NCI-H748 (cell line): ENCODE measurements around the gene MRGPRG.

Experiments
- DNase-seq: peaks from one replicate; lab custom pipeline; 2025; ENCODE audit not compliant: unreplicated experiment; lab: John Stamatoyannopoulos, UW

Gene MRGPRG

GRCh38 chr11:3207526-3208189, 11.0 kb downstream of the MRGPRG start:
- no peak for DNase-seq

GRCh38 chr11:3206922-3207204, 11.8 kb downstream of the MRGPRG start:
- DNase-seq, result no peak

- DNase-seq, result no peak
Observed at GRCh38 chr11:3206156-3206921, 12.3 kb downstream of the MRGPRG start.

DNA sequence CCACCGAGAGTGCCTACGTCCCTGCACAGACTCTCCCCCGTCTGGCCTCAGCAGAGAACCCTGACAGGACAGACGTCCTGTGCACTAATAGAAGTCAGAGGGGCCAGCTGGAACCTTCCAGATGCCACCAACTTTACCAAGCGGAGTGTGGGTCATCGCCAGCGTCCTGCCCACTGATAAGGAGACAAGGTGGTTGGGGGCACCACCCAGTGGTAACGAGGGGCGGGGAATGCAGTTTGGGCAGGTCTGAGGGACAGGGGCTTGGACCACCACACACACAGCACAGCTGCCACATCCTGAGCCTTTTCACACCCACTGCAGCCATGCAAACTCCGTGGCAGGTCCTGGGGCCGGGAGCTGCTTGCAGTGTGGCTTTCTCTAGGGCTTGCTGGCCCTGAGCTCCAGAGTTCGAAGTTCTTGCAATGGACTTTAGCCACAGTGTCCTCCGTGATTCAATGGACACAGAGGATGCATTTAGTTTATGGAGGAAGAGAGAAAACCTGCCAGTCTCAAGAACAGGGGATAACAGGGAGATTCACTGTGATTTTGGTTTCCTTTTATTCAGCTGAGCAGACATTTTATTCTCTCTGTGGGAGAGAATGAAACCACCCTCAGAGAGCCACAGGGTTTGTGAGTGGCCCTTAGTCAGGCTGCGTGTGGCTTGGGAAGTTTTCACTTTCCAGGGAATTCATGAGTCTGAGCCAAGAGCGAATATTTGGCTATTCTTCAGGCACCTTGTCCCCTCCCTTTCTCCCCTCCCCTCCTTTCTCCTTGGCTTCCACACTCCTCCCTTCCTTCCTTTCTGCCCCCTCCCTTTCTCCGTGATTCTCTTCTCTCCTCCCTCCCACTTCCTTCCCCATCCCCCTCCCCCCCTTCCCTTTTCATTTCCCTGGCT, 13.1 kb downstream of the MRGPRG start:
- DNase-seq, result no peak

- no peak for DNase-seq
Observed at GRCh38 chr11:3204141-3205015, 14.2 kb downstream of the MRGPRG start.

- DNase-seq, result peak; percentile 78
Observed at GRCh38 chr11:3203221-3204043, 15.2 kb downstream of the MRGPRG start.

DNA sequence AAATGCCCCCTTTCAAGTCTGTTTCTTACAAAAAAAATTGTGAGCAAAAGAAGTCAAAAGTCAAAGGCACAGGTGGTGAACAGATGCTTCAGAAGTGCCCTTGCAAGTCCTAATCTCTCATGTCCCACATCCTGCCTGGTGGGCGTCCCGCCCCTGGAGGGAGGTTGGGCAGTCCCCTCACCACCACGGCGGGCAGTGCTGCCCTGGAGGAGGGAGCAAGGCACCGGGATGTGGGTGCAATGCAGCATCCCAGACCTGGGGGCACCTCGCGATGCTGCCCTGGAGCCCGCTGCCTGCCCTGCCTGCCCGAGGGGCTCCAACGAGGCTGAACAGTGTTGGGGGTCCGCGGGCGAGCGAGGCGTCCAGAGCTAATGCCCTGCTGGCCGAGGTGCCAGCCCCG, 15.9 kb downstream of the MRGPRG start:
- DNase-seq, result no peak

DNA sequence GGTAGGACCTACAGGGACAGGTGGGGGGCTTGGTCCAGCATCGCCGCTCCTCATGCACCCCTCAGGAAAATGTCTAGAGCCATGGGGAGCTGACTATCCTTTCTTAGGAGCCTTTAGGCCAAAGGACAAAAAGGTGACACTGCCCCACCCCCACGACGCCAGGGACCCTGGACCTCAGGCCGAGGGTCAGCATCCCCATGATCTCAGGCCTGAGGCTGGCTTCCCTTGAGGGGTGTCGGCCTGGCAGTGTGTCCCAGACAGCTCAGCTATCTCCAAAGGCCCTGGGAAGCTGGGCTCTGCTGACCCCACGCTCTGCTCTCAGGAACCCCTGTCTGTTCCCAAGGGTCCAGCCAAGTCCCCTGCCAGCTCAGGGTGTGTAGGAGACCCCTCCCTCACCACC, 16.3 kb downstream of the MRGPRG start:
- DNase-seq, result no peak

- DNase-seq, result no peak
Observed at GRCh38 chr11:3201677-3202181, 16.9 kb downstream of the MRGPRG start.

DNA sequence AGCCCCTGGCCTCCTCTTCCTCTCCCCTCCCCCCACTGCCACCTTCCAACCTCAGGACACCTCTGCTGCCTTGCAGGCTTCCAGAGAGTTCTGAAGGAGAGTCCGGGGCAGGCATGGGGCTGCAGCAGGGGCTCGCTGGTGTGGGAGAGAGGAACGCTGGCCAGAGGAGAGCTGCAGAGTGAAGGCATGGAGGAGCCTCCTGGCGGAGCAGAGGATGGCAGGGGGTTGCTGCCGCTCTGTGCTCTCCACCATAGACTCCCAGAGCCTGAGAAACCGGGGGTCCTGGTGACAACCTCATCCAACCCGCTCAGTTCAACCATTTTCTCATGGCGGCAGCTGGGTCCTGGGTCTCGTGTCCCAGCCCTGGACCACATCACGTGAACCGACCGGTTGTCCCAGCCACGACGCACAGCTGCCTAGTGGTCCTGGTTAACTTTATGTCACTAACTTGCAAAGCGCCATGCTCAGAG, 17.5 kb downstream of the MRGPRG start:
- DNase-seq, result no peak

GRCh38 chr11:3200388-3201111, 18.1 kb downstream of the MRGPRG start:
- no peak for DNase-seq

DNA sequence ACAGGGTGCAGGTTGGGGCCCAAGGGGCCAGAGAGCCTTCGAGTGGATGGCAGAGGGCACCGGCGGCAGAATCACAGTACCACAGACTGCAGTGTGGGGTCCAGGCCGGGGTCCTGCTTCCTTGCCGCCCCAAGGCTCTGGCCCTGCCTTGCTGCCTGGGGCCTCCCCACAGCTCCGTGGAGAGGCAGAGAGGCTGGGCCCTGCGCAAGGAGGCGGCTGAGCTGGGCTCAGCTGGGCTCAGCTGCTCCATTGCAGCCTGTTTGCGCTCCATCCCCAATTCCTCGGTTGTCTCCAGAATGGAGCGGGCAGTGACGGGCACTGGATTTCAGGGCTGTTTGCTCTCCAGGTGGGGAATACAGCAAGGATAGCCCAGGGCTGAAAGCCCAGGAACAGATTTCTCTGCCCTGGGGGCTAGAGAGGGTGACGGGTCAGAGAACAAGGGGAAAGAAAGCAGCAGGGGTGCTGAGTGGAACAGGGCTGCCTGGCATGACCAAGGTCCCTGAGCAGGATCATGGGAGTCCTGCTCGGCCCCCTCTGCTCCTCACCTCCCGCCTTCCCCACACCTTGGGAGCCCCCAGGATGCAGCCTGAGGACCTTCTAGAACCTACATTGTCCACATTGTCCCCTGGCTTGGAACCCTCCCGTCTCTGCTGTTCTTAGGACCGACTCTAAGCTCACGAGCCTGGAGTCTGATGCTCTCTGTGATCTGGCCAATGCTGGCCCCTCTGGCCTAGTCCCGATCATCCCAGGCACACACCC, 18.9 kb downstream of the MRGPRG start:
- DNase-seq, result no peak

GRCh38 chr11:3198815-3199214, 19.8 kb downstream of the MRGPRG start:
- DNase-seq, result no peak

DNA sequence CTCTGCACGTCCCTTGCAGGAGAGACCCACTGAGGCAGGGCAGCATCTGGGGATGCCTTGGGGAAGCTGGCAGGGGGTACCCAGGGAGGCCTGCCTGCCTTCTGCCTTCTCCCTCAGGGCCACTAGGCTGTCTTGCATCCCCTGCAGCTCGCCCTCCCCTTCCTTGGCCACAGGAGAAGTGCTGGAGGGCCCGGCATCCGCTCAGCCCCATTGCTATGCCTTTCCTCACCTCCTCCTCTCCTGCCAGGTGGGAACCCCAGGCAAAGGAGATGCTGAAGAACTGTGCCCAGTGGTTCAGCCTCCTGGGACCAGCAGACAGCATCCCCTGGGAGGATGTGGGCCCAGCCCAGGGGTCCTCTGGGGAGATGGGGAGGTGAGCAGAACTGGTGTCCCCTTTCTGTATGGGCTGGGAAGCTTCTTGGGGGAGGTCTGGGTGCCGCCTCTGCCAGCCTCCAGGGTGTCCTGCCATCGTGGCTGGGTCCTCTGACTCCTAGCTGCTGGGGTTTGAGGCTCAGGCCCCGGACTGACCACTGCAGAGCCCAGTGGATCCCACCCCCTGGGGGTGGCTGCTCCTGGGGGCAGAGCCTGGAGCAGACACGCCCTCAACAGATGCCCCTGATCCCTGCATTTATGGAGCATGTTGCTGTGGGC, 20.6 kb downstream of the MRGPRG start:
- no peak for DNase-seq

DNA sequence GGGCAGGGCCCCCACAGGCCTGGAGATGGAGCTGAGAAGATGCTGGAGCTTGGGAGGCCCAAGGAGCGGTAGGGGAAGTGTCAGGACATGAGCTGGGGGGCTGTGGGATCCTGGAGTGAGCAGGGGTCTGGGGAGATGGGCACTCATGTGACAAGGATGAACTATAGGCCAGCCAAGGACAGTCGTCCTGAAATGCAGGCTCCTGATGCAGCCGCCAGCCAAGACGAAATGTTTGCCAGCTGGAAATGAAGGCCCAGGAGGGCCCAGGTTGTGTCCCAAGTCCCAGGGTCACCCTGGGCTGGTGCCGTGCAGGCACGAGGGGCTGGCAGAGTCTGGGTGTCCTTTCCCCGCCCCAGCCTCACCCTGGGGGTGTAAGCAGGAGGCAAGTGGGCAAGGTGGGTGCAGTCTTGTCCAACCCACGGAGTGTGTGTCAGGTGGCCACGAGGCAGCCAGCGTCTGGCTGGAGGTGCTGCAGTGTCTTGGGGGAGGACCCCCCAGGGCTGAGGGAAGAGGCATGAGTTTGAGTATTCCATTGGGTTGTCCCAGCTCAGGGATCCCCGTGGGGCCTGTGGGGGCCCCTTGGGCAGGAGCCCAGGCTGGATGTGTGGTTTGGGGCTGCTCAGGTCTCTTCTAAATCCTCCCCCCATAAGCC, 21.4 kb downstream of the MRGPRG start:
- DNase-seq, result no peak

DNA sequence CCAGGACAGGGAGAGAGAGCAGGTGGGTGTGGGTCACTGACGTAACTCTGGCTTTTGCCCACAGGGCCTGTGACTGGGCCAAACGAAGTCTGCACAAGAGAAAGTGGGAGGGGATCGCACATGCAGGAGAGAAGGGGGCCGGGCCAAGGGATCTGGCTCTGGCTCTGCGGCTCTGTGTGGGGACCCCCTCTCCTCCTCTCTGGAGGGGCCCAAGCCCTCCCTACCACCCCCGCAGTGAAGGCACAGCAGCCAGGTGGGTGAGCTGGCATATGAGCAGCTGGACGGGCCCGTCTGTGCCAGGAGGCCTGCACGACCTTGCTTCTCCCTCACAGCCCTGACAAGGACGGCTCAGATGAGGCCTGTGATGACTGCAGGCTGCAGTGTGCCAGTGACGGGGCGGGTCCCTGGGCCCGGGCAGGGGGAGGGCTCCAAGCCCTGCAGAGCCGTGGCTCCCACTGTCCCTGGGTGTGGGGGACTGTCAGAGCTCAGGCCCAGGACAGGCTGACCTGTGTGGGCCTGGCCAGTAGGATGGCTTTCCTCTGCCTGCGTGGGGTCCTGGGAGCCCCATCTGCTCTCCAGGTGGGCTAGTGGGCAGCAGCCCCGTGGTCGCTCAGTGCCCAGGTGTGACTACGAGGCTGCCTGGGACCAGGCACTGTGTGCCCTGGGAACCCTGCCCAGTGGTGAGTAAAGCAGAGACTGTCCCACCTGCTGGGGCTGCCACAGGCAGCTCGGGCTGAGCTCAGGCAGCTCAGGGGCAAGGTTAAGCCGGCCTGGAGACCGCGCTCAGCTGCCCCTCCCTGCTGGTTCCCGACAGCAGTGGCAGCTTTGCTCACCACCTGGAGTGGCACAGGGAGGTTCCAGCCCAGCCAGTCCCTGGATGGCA, 22.2 kb downstream of the MRGPRG start:
- no peak for DNase-seq
